ENCODE measurements around the gene ISCA2.
"Not testable (repeated sequence)": the region's sequence is repeated elsewhere in the genome, so short reads cannot be mapped to it uniquely, and the experiment has no call there.

ISCA2 gene

DNA sequence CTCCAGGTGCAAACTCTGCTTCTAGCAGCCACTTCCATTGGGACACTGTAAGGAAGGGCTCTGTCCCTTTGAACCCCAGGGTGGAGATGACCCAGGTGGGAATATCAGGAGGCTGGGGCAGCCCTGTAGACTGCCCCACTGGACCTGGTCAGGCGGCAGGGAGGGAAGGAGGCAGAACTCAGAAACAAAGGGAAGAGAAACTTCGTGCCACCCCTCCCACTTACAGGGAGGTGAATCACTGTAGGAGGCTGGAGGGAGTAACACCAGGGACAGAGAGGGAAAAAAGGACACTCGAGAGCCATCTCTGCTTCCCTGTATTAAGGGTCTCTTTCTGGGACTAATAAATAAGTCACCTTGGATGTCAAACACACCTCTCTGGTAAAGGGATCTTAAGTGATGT is 37.4 kb downstream of the ISCA2 start:
- no peak for DNase-seq

GRCh38 chr14:74531467-74531866 is 37.9 kb downstream of the ISCA2 start:
- DNase-seq: no peak

DNA sequence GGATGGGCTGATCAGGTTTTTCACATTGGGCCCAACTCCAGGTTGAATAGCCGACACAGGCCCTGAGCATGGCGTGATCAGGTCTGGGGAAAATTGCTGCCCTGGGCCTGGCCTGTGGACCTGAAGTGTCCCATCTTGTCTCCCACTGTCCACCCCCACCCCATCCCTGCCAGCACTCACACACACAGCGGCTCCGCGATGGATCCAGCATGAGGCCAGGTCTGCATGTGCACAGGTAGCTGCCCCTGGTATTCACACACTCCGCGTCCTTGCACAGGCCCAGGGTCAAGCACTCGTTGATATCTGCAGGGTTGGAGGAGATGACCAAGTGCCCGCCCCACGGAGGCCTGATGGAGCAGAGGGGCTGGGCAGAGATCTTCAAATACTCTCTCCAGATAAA is 38.7 kb downstream of the ISCA2 start:
- DNase-seq: no peak

- DNase-seq: no peak
Measured at GRCh38 chr14:74533576-74533975, 40.0 kb downstream of the ISCA2 start.

GRCh38 chr14:74535756-74536325 is 42.3 kb downstream of the ISCA2 start:
- DNase-seq: no peak

DNA sequence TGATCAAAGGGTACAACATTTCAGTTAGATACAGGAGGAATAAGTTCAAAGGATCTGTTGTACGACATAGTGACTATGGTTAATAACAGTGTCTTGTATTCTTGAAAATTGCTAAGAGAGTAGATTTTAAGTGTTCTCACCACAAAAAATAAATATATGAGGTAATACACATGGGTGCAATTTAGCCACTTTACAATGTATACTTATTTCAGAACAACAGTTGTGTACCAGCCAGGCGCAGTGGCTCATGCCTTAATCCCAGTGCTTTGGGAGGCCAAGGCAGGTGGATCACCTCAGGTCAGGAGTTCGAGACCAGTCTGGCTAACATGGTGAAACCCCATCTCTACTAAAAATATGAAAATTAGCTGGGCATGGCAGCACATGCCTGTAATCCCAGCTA is 42.8 kb downstream of the ISCA2 start:
- not testable (repeated sequence) for DNase-seq

DNA sequence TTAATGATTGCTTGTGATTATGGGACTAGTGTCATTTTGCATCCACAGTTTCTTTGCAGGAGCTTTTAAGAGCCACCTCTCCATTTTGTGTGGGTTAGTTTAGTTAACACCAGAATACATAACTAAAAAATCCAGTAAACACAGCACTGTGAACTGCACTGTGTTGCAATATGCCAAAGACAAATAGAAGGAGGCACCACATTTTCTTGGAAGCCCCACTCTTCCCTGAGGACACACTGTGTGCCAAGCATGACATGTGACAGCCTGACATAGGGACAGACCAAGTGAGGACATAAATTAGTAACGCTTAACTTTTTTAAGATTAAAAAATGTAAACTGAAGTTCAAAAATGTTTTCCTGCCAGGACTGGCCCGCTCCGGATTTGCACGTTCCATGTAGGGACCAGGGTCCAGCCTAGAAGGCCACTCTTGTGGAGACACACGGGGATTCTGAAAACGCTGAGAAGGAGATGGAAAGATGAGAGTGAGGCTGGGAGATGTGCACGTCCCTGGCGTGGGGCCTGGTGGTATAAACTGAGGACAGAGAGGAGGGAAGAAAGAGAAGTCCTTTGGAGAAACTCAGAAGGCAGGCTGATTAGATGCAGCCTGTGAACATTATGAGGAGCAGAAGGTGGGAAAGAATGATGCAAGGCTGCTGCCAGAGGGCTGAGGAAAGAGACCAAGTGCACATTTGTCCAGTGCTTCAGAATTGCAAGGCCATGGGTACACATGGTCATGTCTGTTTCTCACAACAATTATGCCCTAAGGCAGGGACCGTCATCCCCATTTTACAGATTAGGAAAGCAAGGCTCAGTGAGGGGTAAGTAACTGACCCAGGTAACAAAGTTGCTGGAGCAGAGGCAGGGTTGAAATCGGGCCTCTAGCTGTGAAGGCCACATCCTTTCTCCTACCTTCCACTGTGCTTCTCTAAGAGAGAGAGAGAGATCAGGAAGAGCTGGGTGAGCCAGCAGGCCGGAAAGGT is 45.1 kb downstream of the ISCA2 start:
- no peak for DNase-seq

GRCh38 chr14:74539503-74539902 is 45.9 kb downstream of the ISCA2 start:
- no peak for DNase-seq

- DNase-seq: no peak
Measured at GRCh38 chr14:74541225-74541624, 47.7 kb downstream of the ISCA2 start.

- no peak for DNase-seq
Measured at GRCh38 chr14:74542056-74542685, 48.6 kb downstream of the ISCA2 start.

DNA sequence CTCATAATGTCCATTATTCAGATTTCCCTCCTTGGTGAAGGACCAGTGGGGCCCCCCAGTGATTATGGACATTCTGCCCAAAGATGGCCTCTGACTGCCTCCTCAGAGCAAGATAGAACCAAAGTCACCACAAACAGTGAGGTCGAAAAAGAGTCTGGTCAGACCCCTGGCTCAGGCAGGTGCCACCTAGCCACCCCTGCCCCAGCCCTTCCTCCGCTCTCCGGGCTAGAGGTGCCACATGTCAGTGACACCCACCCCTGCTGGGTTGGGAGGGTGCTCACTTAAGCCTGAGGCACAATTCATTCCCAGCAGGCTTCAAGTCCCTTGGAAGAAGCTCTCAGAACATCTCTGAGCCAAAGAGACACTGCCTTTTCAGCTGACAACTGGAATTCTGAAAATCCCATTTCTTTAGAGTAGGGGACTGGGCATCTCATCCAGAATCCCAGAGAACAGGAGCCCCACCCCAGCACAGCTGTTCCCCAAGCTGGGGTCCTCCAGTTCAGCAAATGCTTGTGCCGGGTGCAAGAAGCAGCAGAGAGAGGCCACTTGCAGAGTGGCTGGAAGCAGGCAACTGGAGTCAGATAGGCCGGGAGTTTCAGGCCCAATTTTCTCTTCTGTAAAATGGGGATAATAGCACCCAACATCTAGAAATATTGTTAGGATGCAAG is 50.3 kb downstream of the ISCA2 start:
- DNase-seq: no peak

DNA sequence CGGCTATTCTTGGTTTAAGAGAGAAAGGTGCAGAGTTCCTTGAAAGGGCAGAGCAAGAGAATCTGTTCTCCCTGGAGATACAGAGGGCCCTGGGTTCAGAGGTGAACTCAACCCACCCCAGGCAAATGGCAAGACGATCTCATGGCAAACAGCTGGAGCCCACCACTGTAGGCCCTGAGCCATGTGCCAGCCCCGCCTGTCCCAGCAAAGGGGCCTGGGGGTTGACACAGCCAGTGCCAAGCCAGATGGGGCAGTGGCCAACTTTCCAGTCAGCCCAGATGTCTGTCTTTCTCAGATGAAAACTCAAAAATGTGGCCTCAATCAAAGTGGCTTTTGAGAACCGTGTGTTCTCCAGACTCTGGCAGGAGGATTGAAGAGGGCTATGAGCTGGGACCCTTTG is 51.8 kb downstream of the ISCA2 start:
- no peak for DNase-seq

GRCh38 chr14:74546416-74546815 is 52.9 kb downstream of the ISCA2 start:
- DNase-seq: no peak
